Trophoblast cell (in vitro differentiated cells and primary cell): Measurements from ENCODE around the gene GPR132.
A peak's percentile ranks its signal among the peaks of the same experiment; 100 is the strongest.

Experiments
- DNase-seq, 2 donors: peaks; one replicate each; pipeline ENCODE4 v3.0.0-alpha.2; 2016
- H2AFZ ChIP-seq: 2 replicates; pipeline ENCODE4 v1.6.1; 2013; ENCODE audit warnings: low read length, moderate library complexity, mild to moderate bottlenecking; ENCODE audit not compliant: insufficient read depth, poor library complexity
- H2AK5ac ChIP-seq: 2 replicates; pipeline ENCODE4 v1.6.1; 2013; ENCODE audit warnings: mild to moderate bottlenecking, low read length
- H2BK120ac ChIP-seq: 2 replicates; pipeline ENCODE4 v1.6.1; 2013; ENCODE audit warnings: low read length, mild to moderate bottlenecking, moderate library complexity; ENCODE audit not compliant: insufficient read depth, poor library complexity
- H2BK12ac ChIP-seq: 2 replicates; pipeline ENCODE4 v1.6.1; 2013; ENCODE audit warnings: mild to moderate bottlenecking, low read length, moderate library complexity
- H2BK5ac ChIP-seq: 2 replicates; pipeline ENCODE4 v1.6.1; 2013; ENCODE audit warnings: low read length, low read depth, moderate library complexity, mild to moderate bottlenecking; ENCODE audit not compliant: poor library complexity
- H3K14ac ChIP-seq: 2 replicates; pipeline ENCODE4 v1.6.1; 2013; ENCODE audit warnings: mild to moderate bottlenecking, low read length
- H3K18ac ChIP-seq: 2 replicates; pipeline ENCODE4 v1.6.1; 2013; ENCODE audit warnings: mild to moderate bottlenecking, low read length
- H3K23ac ChIP-seq: 2 replicates; pipeline ENCODE4 v1.6.1; 2013; ENCODE audit warnings: low read length
- H3K27ac ChIP-seq: 2 replicates; pipeline ENCODE4 v1.5.1; 2013; ENCODE audit warnings: low read depth, mild to moderate bottlenecking, inconsistent platforms, low read length, moderate library complexity
- H3K27me3 ChIP-seq: 2 replicates; pipeline ENCODE4 v1.6.1; 2013; ENCODE audit warnings: inconsistent platforms, mild to moderate bottlenecking, low read length, moderate library complexity; ENCODE audit not compliant: insufficient read depth
- H3K36me3 ChIP-seq, 2 experiments: 1 replicate in 1 of 2; 2 replicates in 1 of 2; pipeline ENCODE4 v1.6.1; 2013; ENCODE audit warnings: low read length in 2 of 2, mild to moderate bottlenecking in 2 of 2, moderate library complexity in 1 of 2; ENCODE audit not compliant: insufficient read depth in 2 of 2, control insufficient read depth in 1 of 2
- H3K4ac ChIP-seq: 2 replicates; pipeline ENCODE4 v1.6.1; 2013; ENCODE audit warnings: low read depth, mild to moderate bottlenecking, low read length, moderate library complexity
- H3K4me1 ChIP-seq, 2 experiments: 1 replicate in 1 of 2; 2 replicates in 1 of 2; pipeline ENCODE4 v1.6.1; 2013; ENCODE audit warnings: low read length in 2 of 2, mild to moderate bottlenecking in 2 of 2, moderate library complexity in 1 of 2; ENCODE audit not compliant: insufficient read depth in 2 of 2, control insufficient read depth in 1 of 2
- H3K4me2 ChIP-seq: 2 replicates; pipeline ENCODE4 v1.6.1; 2013; ENCODE audit warnings: inconsistent platforms, mild to moderate bottlenecking, low read length, moderate library complexity
- H3K4me3 ChIP-seq: 2 replicates; pipeline ENCODE4 v1.5.1; 2013; ENCODE audit warnings: mild to moderate bottlenecking, low read depth, low read length, inconsistent platforms
- H3K79me1 ChIP-seq: one replicate; pipeline ENCODE4 v1.6.1; 2013; ENCODE audit warnings: low read length
- H3K79me2 ChIP-seq: 2 replicates; pipeline ENCODE4 v1.6.1; 2013; ENCODE audit warnings: low read length, mild to moderate bottlenecking; ENCODE audit not compliant: control insufficient read depth, insufficient read depth, poor library complexity
- H3K9ac ChIP-seq: 2 replicates; pipeline ENCODE4 v1.6.1; 2013; ENCODE audit warnings: mild to moderate bottlenecking, low read length
- H3K9me3 ChIP-seq: 2 replicates; pipeline ENCODE4 v1.6.1; 2013; ENCODE audit warnings: low read depth, mild to moderate bottlenecking, control low read depth, inconsistent platforms, low read length; ENCODE audit not compliant: insufficient read depth
- H4K12ac ChIP-seq: 2 replicates; pipeline ENCODE4 v1.6.1; 2013; ENCODE audit warnings: low read depth, mild to moderate bottlenecking, low read length, moderate library complexity
- H4K8ac ChIP-seq: 2 replicates; pipeline ENCODE4 v1.6.1; 2013; ENCODE audit warnings: low read depth, mild to moderate bottlenecking, low read length, moderate library complexity
- H4K91ac ChIP-seq: one replicate; pipeline ENCODE4 v1.6.1; 2013; ENCODE audit warnings: low read depth, mild to moderate bottlenecking, low read length, moderate library complexity
- WGBS: extraction: QIAGEN DNeasy Blood & Tissue Kit; methylation state at CpG from one replicate; pipeline ENCODE4 v1.1.7; 2013; ENCODE audit warnings: missing lambda C conversion rate; ENCODE audit not compliant: insufficient read length, insufficient coverage; ENCODE audit errors: extremely low coverage; 5-methylcytosine and 5-hydroxymethylcytosine counted together

Gene GPR132

GRCh38 chr14:105080161-105080560, 14.9 kb upstream of the GPR132 start:
- no peak overlapping the region for H2BK12ac ChIP-seq
- no peaks in the 10 kb centered on the region for H3K79me1 ChIP-seq
- no peak overlapping the region for H3K9ac ChIP-seq

GRCh38 chr14:105078294-105078693, 13.1 kb upstream of the GPR132 start:
- WGBS = no CpG with 5 or more reads among the region's 1 CpG
- Histone ChIP-seq H4K12ac (no peak overlapping the region), H2BK120ac (no peak overlapping the region), H3K4me2 (no peak overlapping the region), H3K14ac (no peak overlapping the region), H3K18ac (no peak overlapping the region), H3K9me3 (peaks cover 2% of the 10 kb centered on the region), H3K23ac (no peak overlapping the region), H4K8ac (no peak overlapping the region), H2AK5ac (no peak overlapping the region), H2BK12ac (no peak overlapping the region), H3K4me3 (no peak overlapping the region), H3K79me1 (no peaks in the 10 kb centered on the region), H2BK5ac (no peak overlapping the region), H2AFZ (no peak overlapping the region), H3K79me2 (no peaks in the 10 kb centered on the region), H3K36me3 (no peaks in the 10 kb centered on the region), H3K27me3 (no peaks in the 10 kb centered on the region), H3K4ac (no peak overlapping the region), H3K27ac (no peak overlapping the region), H4K91ac (no peak overlapping the region), H3K9ac (no peak overlapping the region), H3K4me1 (peaks cover 0 to 10% of the 10 kb centered on the region in 2 experiments)
- no peak for DNase-seq

More at GRCh38 chr14:105080161-105080560, 14.9 kb upstream of the GPR132 start:
- Histone ChIP-seq H3K23ac (no peak overlapping the region), H4K8ac (no peak overlapping the region), H3K4me3 (no peak overlapping the region), H3K36me3 (no peaks in the 10 kb centered on the region), H3K27me3 (no peaks in the 10 kb centered on the region), H3K4me2 (no peak overlapping the region), H2BK5ac (no peak overlapping the region), H3K14ac (no peak overlapping the region), H3K79me2 (no peaks in the 10 kb centered on the region), H4K12ac (no peak overlapping the region), H3K9me3 (no peaks in the 10 kb centered on the region), H3K18ac (no peak overlapping the region), H2AK5ac (no peak overlapping the region), H4K91ac (no peak overlapping the region), H3K4ac (no peak overlapping the region), H2AFZ (no peak overlapping the region), H2BK120ac (no peak overlapping the region), H3K4me1 (peaks cover 0 to 10% of the 10 kb centered on the region in 2 experiments), H3K27ac (no peak overlapping the region)
- no CpG with 5 or more reads among the region's 17 CpGs for WGBS
- peak; percentile 59 to 69 for DNase-seq

- DNase-seq = no peak
- Histone ChIP-seq H2BK5ac (no peak overlapping the region), H3K27ac (no peak overlapping the region), H3K9ac (no peak overlapping the region), H3K23ac (no peak overlapping the region), H2BK12ac (no peak overlapping the region), H3K4me3 (no peak overlapping the region), H3K4me2 (no peak overlapping the region), H2AFZ (no peak overlapping the region), H3K4ac (no peak overlapping the region), H3K79me2 (no peaks in the 10 kb centered on the region), H3K79me1 (no peaks in the 10 kb centered on the region), H3K4me1 (peaks cover 0 to 10% of the 10 kb centered on the region in 2 experiments), H3K36me3 (no peaks in the 10 kb centered on the region), H3K9me3 (peaks cover 2% of the 10 kb centered on the region), H4K91ac (no peak overlapping the region), H4K12ac (no peak overlapping the region), H2BK120ac (no peak overlapping the region), H2AK5ac (no peak overlapping the region), H3K18ac (no peak overlapping the region), H4K8ac (no peak overlapping the region), H3K27me3 (no peaks in the 10 kb centered on the region), H3K14ac (no peak overlapping the region)
- no CpG with 5 or more reads among the region's 8 CpGs for WGBS
Observed at GRCh38 chr14:105077649-105077995, 12.4 kb upstream of the GPR132 start.

GRCh38 chr14:105076805-105077648, 11.8 kb upstream of the GPR132 start:
- H3K9ac ChIP-seq = no peak overlapping the region
- H3K4ac ChIP-seq = no peak overlapping the region
- no peak overlapping the region for H3K4me2 ChIP-seq
- no peak overlapping the region for H4K8ac ChIP-seq
- no peak overlapping the region for H3K18ac ChIP-seq
- no peak overlapping the region for H3K27ac ChIP-seq
- H2BK12ac ChIP-seq = no peak overlapping the region
- H2BK5ac ChIP-seq = no peak overlapping the region
- H3K14ac ChIP-seq = no peak overlapping the region
- H2BK120ac ChIP-seq = no peak overlapping the region
- no peak overlapping the region for H2AFZ ChIP-seq
- no peak overlapping the region for H3K4me3 ChIP-seq
- H4K12ac ChIP-seq = no peak overlapping the region
- no peak overlapping the region for H3K23ac ChIP-seq
- H4K91ac ChIP-seq = no peak overlapping the region
- H3K9me3 ChIP-seq = peaks cover 2% of the 10 kb centered on the region
- no CpG with 5 or more reads among the region's 18 CpGs for WGBS
- no peaks in the 10 kb centered on the region for H3K79me2 ChIP-seq
- no peak overlapping the region for H2AK5ac ChIP-seq
- no peak for DNase-seq
- no peaks in the 10 kb centered on the region for H3K36me3 ChIP-seq
- H3K4me1 ChIP-seq = peaks cover 0 to 10% of the 10 kb centered on the region in 2 experiments
- no peaks in the 10 kb centered on the region for H3K79me1 ChIP-seq
- no peaks in the 10 kb centered on the region for H3K27me3 ChIP-seq
